Urinary bladder (tissue), 4 donors: ENCODE results near the gene NIN. TPM values are rescaled to one million over a fixed set of nuclear protein-coding genes. Genes with fewer than 3 reads are reported as not detected.

Source experiments
- DNase-seq: peaks from one replicate; pipeline ENCODE4 v3.0.0-alpha.2; 2015; ENCODE audit errors: extremely low spot score
- H3K27ac ChIP-seq: one replicate; pipeline ENCODE4 v1.5.1; 2013; ENCODE audit warnings: low read depth, mild to moderate bottlenecking, moderate library complexity
- H3K36me3 ChIP-seq: one replicate; pipeline ENCODE4 v1.6.1; 2013; ENCODE audit warnings: mild to moderate bottlenecking, moderate library complexity; ENCODE audit not compliant: insufficient read depth
- H3K4me1 ChIP-seq: one replicate; pipeline ENCODE4 v1.6.1; 2013; ENCODE audit warnings: mild to moderate bottlenecking, moderate library complexity; ENCODE audit not compliant: insufficient read depth
- H3K4me3 ChIP-seq: one replicate; pipeline ENCODE4 v1.5.1; 2013; ENCODE audit warnings: low read depth, low read length
- WGBS: extraction: QIAGEN DNeasy Blood & Tissue Kit; methylation state at CpG from one replicate; pipeline ENCODE4 v1.1.7; 2013; 5-methylcytosine and 5-hydroxymethylcytosine counted together
- polyA plus RNA-seq: library from polyadenylated mRNA; stranded (reverse); fragments of 200-250 nt; gene quantifications from one replicate; pipeline ENCODE4 v1.2.3, GENCODE V29; 2013
- total RNA-seq: library from RNA; depleted of rRNA; stranded (reverse); fragments of >200 nt; gene quantifications from one replicate; pipeline ENCODE4 v1.2.3, GENCODE V29; 2014
- donor health status: healthy with polysubstance abuse.
- donor health status: healthy.

The NIN gene
- total and polyA plus RNA-seq, 2 donors: 11.3 to 46.8 TPM

- Histone ChIP-seq H3K4me1 (no peaks in the 10 kb centered on the region), H3K4me3 (no peak overlapping the region), H3K36me3 (no peaks in the 10 kb centered on the region), H3K27ac (no peak overlapping the region)
- no peak for DNase-seq
- WGBS: 65% methylated on average over 8 of the region's 8 CpGs
These were observed 45.4 kb downstream of the NIN start for GRCh38 chr14:50785457-50786063.

DNA sequence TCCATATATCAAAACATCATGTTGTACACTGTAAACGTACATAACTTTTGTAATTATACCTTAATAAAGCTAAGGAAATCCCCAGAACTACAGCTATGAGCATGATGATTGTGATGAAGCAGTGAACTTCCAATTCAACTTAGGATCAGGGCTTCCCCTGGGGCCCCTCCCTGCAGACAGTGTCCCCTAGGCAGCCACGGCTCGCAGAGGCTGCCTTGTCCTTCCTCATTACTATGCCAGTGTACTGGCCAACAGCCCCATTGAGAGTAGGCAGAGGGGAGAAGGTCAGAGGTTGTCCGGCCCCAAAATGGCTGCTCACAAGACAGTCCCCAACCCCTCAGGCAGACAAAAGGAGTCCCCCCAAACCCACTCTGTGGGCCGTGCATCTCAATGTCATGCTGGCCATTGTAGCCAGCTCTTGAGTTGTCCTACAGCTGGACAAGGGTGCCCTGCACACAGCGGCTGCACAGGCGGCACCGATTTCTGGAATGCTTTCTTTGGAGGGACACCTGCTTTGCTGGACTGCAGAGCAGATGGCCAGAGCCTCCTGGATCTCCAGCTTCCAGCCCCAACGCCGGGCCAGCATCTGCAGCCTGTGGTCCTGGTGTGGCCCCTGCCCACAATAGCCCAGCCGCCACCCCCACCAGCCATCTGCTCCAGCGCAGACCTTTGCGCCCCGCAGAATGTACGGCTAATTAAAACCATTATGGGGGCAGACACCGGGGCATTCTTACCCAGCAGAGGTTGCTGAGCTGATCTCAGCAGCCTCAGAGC lies 46.1 kb downstream of the NIN start:
- no peak for DNase-seq
- Histone ChIP-seq H3K4me1 (no peaks in the 10 kb centered on the region), H3K4me3 (no peak overlapping the region), H3K36me3 (no peaks in the 10 kb centered on the region), H3K27ac (no peak overlapping the region)
- WGBS: 83% methylated on average over 16 of the region's 16 CpGs

GRCh38 chr14:50783563-50783962 lies 47.4 kb downstream of the NIN start:
- 87% methylated on average over 2 of the region's 2 CpGs for WGBS
- no peak for DNase-seq
- Histone ChIP-seq H3K36me3 (no peaks in the 10 kb centered on the region), H3K4me3 (no peak overlapping the region), H3K4me1 (no peaks in the 10 kb centered on the region), H3K27ac (no peak overlapping the region)

DNA sequence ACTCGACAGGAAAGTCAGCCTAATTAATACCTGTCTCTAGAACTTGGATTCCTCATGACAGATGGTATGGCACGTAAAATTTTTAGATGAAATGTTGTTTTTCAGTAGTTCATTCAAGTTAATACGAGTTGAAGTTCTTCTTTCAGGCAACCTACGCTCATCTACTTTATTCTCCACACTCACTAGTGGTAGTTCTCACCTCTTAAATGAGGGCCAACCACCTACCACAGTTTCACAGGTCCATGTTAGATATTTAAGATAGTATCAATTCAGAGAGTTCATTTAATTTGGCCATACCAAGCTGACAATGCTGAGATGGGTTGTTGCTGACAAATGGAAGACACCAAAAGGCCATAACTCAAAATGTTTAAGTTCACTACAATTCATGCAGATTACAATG lies 50.6 kb downstream of the NIN start:
- 93% methylated on average over 4 of the region's 4 CpGs for WGBS
- Histone ChIP-seq H3K36me3 (no peaks in the 10 kb centered on the region), H3K4me3 (no peak overlapping the region), H3K4me1 (no peaks in the 10 kb centered on the region), H3K27ac (no peak overlapping the region)
- DNase-seq: no peak

- Histone ChIP-seq H3K4me3 (no peak overlapping the region), H3K36me3 (no peaks in the 10 kb centered on the region), H3K4me1 (no peaks in the 10 kb centered on the region), H3K27ac (no peak overlapping the region)
- WGBS: 90% methylated on average over 8 of the region's 8 CpGs
- no peak for DNase-seq
These were observed 52.1 kb downstream of the NIN start for GRCh38 chr14:50778721-50779483.

DNA sequence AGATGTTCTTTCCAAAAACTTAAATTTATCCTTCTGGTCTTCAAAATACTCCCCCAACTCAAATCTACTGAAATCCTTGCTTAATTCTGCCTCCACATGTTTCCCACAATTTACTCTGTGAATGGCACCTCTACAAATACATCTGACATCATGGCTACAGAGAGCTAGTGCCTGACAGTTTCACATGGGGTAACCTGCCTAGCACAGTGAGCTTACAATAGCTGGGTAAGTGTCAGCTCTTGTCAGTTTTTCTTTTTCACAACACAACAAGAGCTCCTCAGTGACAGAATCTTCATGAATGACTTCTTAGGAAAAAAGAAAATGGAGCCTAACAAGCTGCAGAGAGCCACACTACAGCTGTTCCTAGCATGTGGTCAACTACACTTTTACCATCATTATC lies 54.4 kb downstream of the NIN start:
- H3K36me3 ChIP-seq: no peaks in the 10 kb centered on the region
- no peak overlapping the region for H3K27ac ChIP-seq
- no peak for DNase-seq
- no peaks in the 10 kb centered on the region for H3K4me1 ChIP-seq
- H3K4me3 ChIP-seq: no peak overlapping the region

DNA sequence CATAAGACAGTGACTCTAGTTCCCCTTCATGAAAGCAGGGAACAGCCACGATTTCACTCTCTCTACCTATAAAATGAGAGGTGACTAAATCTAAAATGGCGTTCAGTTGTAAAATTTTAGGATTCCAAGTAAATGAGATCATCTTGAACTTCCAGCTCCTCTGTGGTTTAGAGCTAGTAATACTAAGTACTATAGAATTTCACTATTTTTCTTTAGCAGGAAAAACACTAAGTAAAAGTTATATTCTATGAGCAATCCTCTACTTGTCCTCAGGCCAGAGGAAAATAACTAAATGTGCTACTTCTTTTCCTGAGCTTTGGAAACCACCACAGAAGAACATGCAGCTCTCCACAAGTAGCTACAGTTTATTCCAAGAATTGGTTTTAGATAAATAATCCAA lies 55.6 kb downstream of the NIN start:
- no peak overlapping the region for H3K27ac ChIP-seq
- no peak overlapping the region for H3K4me3 ChIP-seq
- no peak for DNase-seq
- H3K36me3 ChIP-seq: no peaks in the 10 kb centered on the region
- H3K4me1 ChIP-seq: no peaks in the 10 kb centered on the region
- WGBS: 43% methylated on average over 2 of the region's 2 CpGs

DNA sequence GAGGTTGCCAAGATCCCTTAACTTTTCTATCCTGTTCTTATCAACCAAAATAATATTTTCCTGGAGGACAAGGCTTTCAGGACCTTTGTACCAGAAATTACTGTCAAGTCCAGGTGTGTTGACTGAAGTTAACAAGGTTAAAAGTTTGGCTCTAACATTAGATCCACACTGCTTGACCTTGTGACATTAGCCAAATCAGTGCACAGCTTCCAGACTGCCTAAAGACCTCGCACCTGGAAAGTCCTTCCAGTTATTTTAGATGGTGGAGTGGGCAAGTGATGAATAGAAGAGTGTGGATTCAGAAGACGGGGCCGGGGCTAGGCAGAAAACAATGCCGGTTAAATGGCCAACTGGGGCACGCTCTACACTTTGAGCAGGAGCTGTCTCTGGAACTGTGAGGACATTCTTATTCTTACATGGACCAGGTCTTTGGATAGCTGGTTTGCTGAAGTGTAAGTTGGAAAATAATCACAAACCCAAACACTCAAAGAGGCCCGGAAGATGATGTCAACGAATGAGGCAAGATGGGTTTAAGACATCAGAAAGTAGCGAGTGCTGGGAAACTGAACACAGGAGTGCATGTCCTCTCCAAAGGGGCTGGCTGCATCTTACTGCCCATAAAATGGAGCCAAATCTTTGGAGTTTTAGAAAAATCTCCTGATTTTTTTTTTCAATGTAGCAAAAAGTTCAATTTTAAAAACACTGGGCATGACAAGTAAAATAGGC lies 56.3 kb downstream of the NIN start:
- DNase-seq: no peak
- H3K4me1 ChIP-seq: no peaks in the 10 kb centered on the region
- WGBS: 91% methylated on average over 8 of the region's 8 CpGs

GRCh38 chr14:50773632-50774541 lies 57.1 kb downstream of the NIN start:
- Histone ChIP-seq H3K4me3 (no peak overlapping the region), H3K27ac (no peak overlapping the region), H3K36me3 (no peaks in the 10 kb centered on the region), H3K4me1 (no peaks in the 10 kb centered on the region)
- 68% methylated on average over 7 of the region's 7 CpGs for WGBS
- DNase-seq: no peak

More for the DNA sequence above, 56.3 kb downstream of the NIN start:
- H3K27ac ChIP-seq: no peak overlapping the region
- no peaks in the 10 kb centered on the region for H3K36me3 ChIP-seq
- no peak overlapping the region for H3K4me3 ChIP-seq

DNA sequence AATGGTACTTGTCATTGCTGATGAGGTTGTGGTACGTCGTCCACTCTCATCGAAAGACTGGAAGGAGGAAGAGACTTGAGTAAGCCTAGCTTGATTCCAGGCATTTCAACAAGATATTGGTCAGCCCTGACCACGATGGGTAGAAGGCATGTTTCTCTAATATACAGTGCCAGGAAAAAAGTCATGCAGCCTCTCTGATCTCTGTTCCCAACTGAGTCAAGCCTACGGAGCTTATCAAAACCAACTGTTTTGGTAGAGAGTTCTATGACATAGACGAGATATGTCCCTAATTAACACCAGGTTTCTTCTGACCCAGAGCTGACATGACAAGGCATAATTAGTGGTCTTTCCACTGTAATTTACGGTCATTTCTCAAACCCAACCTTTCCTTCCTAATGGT lies 58.5 kb downstream of the NIN start:
- no peak for DNase-seq
- H3K36me3 ChIP-seq: no peaks in the 10 kb centered on the region
- no peaks in the 10 kb centered on the region for H3K4me1 ChIP-seq
- WGBS: 93% methylated on average over 7 of the region's 7 CpGs
- H3K4me3 ChIP-seq: no peak overlapping the region
- no peak overlapping the region for H3K27ac ChIP-seq

DNA sequence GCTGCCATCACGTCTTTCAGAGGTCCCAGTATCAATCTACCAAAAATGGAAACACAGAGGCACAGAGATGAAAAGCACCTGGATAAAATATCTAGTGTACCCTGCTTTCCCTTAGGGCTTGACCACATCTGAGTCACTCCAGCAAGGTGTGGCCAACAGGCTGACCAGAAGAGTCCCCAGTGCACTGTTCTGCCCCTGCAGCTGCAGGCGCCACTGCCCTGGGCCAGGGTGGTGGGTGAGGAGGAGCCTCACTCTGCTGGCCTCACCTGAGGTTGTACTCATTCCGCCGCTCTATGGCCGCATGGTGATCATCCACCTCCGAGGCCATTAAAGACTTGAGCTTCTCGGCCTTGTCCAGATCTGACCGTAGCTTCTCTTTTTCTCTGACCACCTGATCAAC lies 60.4 kb downstream of the NIN start:
- 97% methylated on average over 8 of the region's 8 CpGs for WGBS
- Histone ChIP-seq H3K36me3 (no peaks in the 10 kb centered on the region), H3K27ac (no peak overlapping the region), H3K4me3 (no peak overlapping the region), H3K4me1 (no peaks in the 10 kb centered on the region)
- no peak for DNase-seq

GRCh38 chr14:50769863-50770500 lies 61.0 kb downstream of the NIN start:
- 94% methylated on average over 13 of the region's 13 CpGs for whole genome bisulfite sequencing
- no peak for DNase-seq
- no peak overlapping the region for H3K27ac ChIP-seq
- H3K36me3 ChIP-seq: no peaks in the 10 kb centered on the region
- no peaks in the 10 kb centered on the region for H3K4me1 ChIP-seq
- H3K4me3 ChIP-seq: no peak overlapping the region
